HT1080 (cell line): ENCODE measurements around the gene HSPB9. TPM values are rescaled to one million over a fixed set of nuclear protein-coding genes. Genes with fewer than 3 reads are reported as not detected.

Experiments used
- DNase-seq: peaks from one replicate; pipeline ENCODE4 v3.0.0-alpha.2; 2015; ENCODE audit warnings: low read depth
- total RNA-seq: library from RNA; depleted of rRNA; stranded (reverse); fragments of >200 nt; shearing (Covaris generic); gene quantifications from 2 replicates; pipeline ENCODE4 v1.2.3, GENCODE V29; 2014

Gene HSPB9
- total RNA-seq, 1 experiment from 2014 or later: not detected

GRCh38 chr17:42098730-42099399 is 23.7 kb upstream of the HSPB9 start:
- no peak for DNase-seq

- peak; percentile 66 for DNase-seq
Measured at GRCh38 chr17:42101513-42102292, 20.9 kb upstream of the HSPB9 start.

DNA sequence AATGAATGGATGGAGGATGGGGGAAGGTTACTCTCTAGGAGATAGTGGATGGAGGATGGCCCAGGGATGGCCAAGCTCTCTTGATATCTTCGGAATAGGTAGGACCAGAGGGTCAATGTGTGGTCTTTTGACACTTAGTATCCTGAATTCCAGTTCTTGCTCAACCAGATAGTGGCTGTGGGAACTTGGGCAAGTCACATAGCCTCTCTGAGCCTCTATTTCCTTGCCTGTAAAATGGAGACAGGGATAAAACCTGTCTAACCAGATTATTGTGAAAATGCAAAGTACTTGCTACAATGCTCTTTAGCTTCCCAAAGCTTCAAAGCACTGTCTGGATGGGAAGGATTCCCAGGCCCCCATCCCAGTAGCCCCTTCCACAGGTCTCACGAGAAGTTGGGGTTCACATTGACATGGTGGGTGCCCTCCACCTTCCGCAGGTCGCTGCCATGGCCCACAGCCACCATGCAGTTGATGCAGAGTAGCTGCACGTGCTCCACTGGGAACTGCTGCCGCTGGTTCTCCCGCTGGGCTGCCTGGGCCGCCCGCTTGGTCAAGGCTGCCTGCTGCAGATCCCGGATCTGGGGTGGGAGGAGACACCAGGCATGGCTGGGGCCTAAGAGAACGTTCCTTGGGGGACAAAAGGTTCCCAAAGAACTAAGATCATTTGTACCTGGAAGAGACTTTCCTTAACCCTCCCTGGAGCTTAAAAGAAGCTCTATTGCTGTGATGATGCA is 19.2 kb upstream of the HSPB9 start:
- DNase-seq: no peak

- DNase-seq: no peak
Measured at GRCh38 chr17:42104264-42104663, 18.3 kb upstream of the HSPB9 start.

DNA sequence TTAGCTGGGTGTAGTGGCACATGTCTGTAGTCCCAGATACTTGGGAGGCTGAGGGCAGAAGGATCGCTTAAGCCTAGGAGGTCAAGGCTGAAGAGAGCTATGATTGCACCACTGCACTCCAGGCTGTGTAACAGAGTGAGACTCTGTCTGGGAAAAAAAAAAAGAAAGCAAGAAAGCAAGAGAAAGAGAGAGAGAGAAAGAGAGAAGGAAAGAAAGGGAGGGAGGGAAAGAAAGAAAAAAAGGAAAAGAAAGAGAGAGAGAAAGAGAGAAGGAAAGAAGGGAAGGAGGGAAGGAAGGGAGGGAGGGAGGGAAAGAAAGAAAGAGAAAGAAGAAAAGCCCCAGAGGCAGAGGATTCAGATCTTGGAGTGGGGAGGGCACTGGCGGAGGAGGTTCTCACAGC is 16.6 kb upstream of the HSPB9 start:
- DNase-seq: no peak

DNA sequence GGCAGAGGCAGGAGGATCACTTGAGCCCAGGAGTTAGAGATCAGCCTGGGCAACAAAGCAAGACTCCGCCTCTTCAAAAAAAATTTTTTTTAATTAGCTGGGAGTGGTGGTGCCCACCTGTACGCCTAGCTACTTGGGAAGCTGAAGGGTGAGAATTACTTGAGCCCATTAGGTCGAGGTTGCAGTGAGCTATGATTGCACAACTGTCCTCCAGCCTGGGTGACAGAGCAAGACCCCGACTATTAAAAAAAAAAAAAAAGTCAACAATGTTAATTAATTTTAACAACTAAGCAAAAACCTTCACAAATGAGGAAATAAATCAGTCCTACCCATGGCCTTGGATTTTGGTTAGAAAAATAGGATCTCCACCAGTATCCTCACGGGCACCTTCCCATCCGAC is 15.5 kb upstream of the HSPB9 start:
- no peak for DNase-seq

- no peak for DNase-seq
Measured at GRCh38 chr17:42107597-42108576, 14.7 kb upstream of the HSPB9 start.

DNA sequence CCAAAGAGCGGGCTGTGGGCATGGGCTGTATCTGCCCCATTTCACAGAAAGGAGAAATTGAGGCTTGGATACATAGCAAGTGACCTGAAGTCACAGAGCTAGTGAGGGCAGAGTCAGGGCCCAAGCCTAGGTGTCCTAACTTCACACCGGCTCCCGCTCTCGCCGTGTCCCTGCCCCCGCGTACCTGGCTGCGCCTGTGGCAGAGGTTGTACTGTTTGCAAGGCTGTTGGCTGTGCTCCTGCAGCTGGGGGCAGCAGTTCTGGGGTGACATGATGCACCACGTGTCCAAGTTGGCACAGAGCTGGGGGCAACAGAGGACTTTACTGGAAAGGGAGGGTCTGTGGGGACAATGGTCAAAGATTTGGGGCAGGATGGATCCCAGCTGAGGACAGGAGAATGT is 13.5 kb upstream of the HSPB9 start:
- no peak for DNase-seq

DNA sequence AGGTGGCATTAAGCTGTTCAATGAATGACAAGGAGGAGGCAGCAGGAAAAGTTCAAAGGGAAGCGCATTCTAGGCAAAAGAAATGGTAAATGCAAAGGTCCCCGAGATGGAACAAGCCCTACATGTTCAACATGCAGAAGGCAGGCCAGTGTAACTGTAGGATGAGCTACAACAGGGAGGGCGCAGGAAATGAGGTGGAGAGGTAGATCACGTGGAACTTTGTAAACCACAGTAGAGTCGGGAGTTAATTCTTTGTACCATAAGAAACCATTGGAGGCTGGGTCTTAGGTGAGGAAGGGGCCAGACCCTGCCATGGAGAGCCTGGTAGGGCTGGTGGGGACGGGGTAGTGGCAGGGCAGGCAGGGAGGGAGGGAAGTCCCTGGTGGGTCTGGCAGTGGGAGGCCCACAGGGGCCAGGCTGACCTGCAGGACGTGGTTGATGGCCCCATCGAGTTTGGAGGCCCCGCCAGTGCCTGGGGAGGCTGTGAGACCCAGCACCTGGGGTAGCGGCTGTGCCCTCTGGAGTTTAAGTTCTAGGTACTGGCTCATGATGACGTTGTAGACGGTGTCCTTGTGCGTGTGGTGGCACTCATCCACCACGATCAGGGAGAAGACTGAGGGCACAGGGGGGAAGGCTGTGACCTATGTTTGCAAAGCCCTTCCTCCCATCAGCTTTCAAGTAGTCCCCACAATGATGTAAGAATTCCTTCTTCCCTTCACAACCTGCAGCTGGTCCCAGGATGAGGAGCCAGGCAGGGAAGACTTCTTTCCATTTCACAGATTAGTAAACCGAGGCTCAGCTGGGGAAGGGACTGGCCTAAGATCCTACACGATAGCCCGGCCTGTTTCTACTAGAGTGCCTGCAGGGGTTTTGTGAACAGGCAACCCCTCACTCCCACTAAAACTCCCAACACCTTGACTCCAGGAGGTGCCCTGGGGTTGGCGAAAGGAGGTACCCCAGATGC is 12.0 kb upstream of the HSPB9 start:
- no peak for DNase-seq

- no peak for DNase-seq
Measured at GRCh38 chr17:42111265-42111636, 11.4 kb upstream of the HSPB9 start.

GRCh38 chr17:42111871-42112551 is 10.6 kb upstream of the HSPB9 start:
- no peak for DNase-seq

GRCh38 chr17:42112552-42113176 is 9.9 kb upstream of the HSPB9 start, which contains the start of gene DHX58:
TSS of gene DHX58 (minus strand) at chr17:42112714. CDS start at chr17:42111892, 822 bp downstream.
- DNase-seq: peak; percentile 83

DNA sequence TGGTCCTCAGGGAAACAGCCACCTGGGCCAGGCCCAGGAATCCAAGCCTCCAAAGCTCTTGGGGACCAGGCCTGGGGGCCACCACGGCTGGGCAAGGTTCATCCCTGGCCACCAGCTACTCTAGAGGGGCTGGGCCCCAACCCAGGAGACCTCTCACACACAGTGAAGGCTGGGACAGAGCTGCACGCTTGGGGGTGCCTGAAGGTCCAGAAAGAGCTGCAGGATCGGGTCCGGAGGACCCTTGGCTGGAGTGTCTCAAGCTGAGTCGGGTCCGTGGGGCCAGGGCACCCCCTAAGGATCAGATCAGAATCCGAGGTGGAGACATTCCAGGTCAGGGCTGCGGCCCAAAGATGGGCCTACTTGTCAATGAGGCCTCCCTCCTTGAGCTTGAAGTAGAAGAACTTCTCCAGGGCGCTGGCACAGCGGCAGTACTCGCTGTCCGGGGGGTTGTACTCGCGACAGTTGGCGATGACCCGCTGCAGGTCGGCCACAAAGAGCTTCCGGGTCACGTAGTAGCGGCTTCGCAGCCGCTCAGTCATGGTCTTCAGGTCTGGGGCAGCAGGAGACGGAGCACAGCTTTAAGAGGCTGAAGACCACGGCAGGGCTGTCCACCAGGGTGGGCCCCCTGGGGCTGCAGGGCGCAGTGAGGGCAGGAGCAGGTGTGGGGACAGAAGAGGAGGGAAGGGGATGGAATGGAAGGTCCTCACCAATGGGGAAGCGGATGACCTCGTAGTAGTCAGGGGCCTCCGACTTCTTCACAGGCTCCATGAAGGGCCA is 9.1 kb upstream of the HSPB9 start:
- DNase-seq: no peak

- no peak for DNase-seq
Measured at GRCh38 chr17:42114118-42114517, 8.5 kb upstream of the HSPB9 start.

GRCh38 chr17:42116705-42117396 is 5.8 kb upstream of the HSPB9 start:
- peak; percentile 77 for DNase-seq

- DNase-seq: no peak
Measured at GRCh38 chr17:42117397-42118125, 5.0 kb upstream of the HSPB9 start.

- no peak for DNase-seq
Measured at GRCh38 chr17:42118126-42118510, 4.5 kb upstream of the HSPB9 start.
